HepG2 (cell line): ENCODE data around the gene ATP9B.

Source experiments
- CAMTA2 ChIP-seq: sonication (generic); formaldehyde crosslinking; IDR thresholded peaks from 2 replicates; pipeline ENCODE4 v1.4.0; 2020; ENCODE audit warnings: mild to moderate bottlenecking, missing genetic modification reagents, borderline replicate concordance
- CREM ChIP-seq, 2 experiments: sonication (generic) in 1 of 2; formaldehyde crosslinking in 1 of 2; IDR thresholded peaks; 2 replicates each; pipeline versions ENCODE4 v1.4.0 to v1.6.1; 2016 to 2020; ENCODE audit warnings: antibody characterized with exemption in 1 of 2, mild to moderate bottlenecking in 1 of 2, missing genetic modification reagents in 1 of 2
- EP300 ChIP-seq, 3 experiments: sonication (generic) in 1 of 3; formaldehyde crosslinking in 1 of 3; IDR thresholded peaks; 2 replicates each; pipeline versions ENCODE4 v1.5.1 to v1.6.1; 2011 to 2020; ENCODE audit warnings: low read depth in 2 of 3, low read length in 2 of 3, borderline replicate concordance in 1 of 3, improper control_type of control experiment in 1 of 3, mild to moderate bottlenecking in 1 of 3, missing genetic modification reagents in 1 of 3, moderate library complexity in 1 of 3
- GPBP1L1 ChIP-seq: sonication (generic); formaldehyde crosslinking; IDR thresholded peaks from 2 replicates; pipeline ENCODE4 v1.5.0; 2020; ENCODE audit warnings: mild to moderate bottlenecking, missing genetic modification reagents
- HDAC2 ChIP-seq: sonication (generic); formaldehyde crosslinking; IDR thresholded peaks from 2 replicates; pipeline ENCODE4 v1.4.0; 2020; ENCODE audit warnings: missing genetic modification reagents
- SRSF9 ChIP-seq: fragments of 200-400 bp; formaldehyde crosslinking; IDR thresholded peaks from 2 replicates; pipeline ENCODE4 v1.6.1; 2018; ENCODE audit warnings: borderline replicate concordance, mild to moderate bottlenecking, low read depth, low read length; ENCODE audit not compliant: insufficient read depth, poor library complexity, severe bottlenecking
- YY1 ChIP-seq: IDR thresholded peaks from 2 replicates; pipeline ENCODE4 v1.6.1; 2011; ENCODE audit warnings: low read length, low read depth, moderate library complexity, mild to moderate bottlenecking; ENCODE audit not compliant: insufficient read depth, insufficient replicate concordance
- ZBTB21 ChIP-seq: sonication (generic); formaldehyde crosslinking; IDR thresholded peaks from 2 replicates; pipeline ENCODE4 v1.4.0; 2020; ENCODE audit warnings: missing genetic modification reagents
- ZNF549 ChIP-seq: sonication (generic); formaldehyde crosslinking; IDR thresholded peaks from 2 replicates; pipeline ENCODE4 v1.5.0; 2020; ENCODE audit warnings: missing genetic modification reagents
- TF ChIP-seq, protein P1 (sequence below): sonication (generic); formaldehyde crosslinking; IDR thresholded peaks from 2 replicates; pipeline ENCODE4 v1.5.0; 2020; ENCODE audit warnings: mild to moderate bottlenecking, missing genetic modification reagents, moderate library complexity

- TF ChIP-seq YY1 (no peak), SRSF9 (no peak), ZBTB21 (CRISPR knock-in tag) (no peak), EP300 (IDR thresholded peaks at IDR 0.05; ENCODE audit: low read depth in 2 of 2, low read length in 2 of 2) (no peak), EP300 (CRISPR knock-in tag; IDR thresholded peaks at IDR 0.05; ENCODE audit: borderline replicate concordance) (no peak), GPBP1L1 (CRISPR knock-in tag) (no peak), ZNF549 (CRISPR knock-in tag) (no peak), CREM (IDR thresholded peaks at IDR 0.05) (no peak), CREM (CRISPR knock-in tag; IDR thresholded peaks at IDR 0.05) (no peak), CAMTA2 (CRISPR knock-in tag) (no peak), HDAC2 (CRISPR knock-in tag) (no peak)
- TF ChIP-seq, protein P1, sequence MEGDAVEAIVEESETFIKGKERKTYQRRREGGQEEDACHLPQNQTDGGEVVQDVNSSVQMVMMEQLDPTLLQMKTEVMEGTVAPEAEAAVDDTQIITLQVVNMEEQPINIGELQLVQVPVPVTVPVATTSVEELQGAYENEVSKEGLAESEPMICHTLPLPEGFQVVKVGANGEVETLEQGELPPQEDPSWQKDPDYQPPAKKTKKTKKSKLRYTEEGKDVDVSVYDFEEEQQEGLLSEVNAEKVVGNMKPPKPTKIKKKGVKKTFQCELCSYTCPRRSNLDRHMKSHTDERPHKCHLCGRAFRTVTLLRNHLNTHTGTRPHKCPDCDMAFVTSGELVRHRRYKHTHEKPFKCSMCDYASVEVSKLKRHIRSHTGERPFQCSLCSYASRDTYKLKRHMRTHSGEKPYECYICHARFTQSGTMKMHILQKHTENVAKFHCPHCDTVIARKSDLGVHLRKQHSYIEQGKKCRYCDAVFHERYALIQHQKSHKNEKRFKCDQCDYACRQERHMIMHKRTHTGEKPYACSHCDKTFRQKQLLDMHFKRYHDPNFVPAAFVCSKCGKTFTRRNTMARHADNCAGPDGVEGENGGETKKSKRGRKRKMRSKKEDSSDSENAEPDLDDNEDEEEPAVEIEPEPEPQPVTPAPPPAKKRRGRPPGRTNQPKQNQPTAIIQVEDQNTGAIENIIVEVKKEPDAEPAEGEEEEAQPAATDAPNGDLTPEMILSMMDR (CRISPR knock-in tag): no peak
Observed at GRCh38 chr18:79384834-79385233, 315.6 kb downstream of the ATP9B start.
